Activated T-helper 1 cell treated with anti-CD3 and anti-CD28 coated beads, Interleukin-12 subunit alpha, Interleukin-12 subunit beta, Interleukin-2, Interleukin-4 antibody, amounts not matched to agents 30 ng/mL and 10 ng/mL and 1 ng/mL, durations not matched to agents 14 hours and 24 hours and 36 hours (primary cell): ENCODE results near the gene COX8C. TPM values are rescaled to one million over a fixed set of nuclear protein-coding genes. Genes with fewer than 3 reads are reported as not detected.
"Not testable (repeated sequence)": the region's sequence is repeated elsewhere in the genome, so short reads cannot be mapped to it uniquely, and the experiment has no call there.

Source experiments
- DNase-seq: peaks from one replicate; pipeline ENCODE4 v3.0.0; 2021; ENCODE audit warnings: low spot score
- H3K27ac Mint-ChIP-seq: one replicate; pipeline ENCODE4 v1.8.0; 2021; ENCODE audit warnings: mild to moderate bottlenecking, mixed read lengths
- H3K27me3 Mint-ChIP-seq: one replicate; pipeline ENCODE4 v1.8.0; 2022; ENCODE audit warnings: mild to moderate bottlenecking, moderate library complexity, mixed read lengths; ENCODE audit not compliant: insufficient read depth
- H3K36me3 Mint-ChIP-seq: one replicate; pipeline ENCODE4 v1.8.0; 2021; ENCODE audit warnings: low read depth, mixed read lengths
- H3K4me1 Mint-ChIP-seq: one replicate; pipeline ENCODE4 v1.8.0; 2021; ENCODE audit warnings: low read depth, mixed read lengths
- H3K4me3 Mint-ChIP-seq: one replicate; pipeline ENCODE4 v1.8.0; 2021; ENCODE audit warnings: mild to moderate bottlenecking, moderate library complexity, mixed read lengths
- H3K9me3 Mint-ChIP-seq: one replicate; pipeline ENCODE4 v1.8.0; 2021; ENCODE audit warnings: mixed read lengths
- intact Hi-C: fragments of 100-400 bp; cut with micrococcal nuclease; formaldehyde crosslinking; loops from one replicate; pipeline ENCODE4 v1.15.1; 2024
- total RNA-seq: library from RNA; stranded (reverse); gene quantifications from 2 replicates; pipeline ENCODE4 v1.2.3, GENCODE V29; 2022

Gene COX8C
- total RNA-seq, 1 donor from 2014 or later = not detected

- DNase-seq = no peak
- no peaks in the 10 kb centered on the region for H3K36me3 Mint-ChIP-seq
- peaks cover 4% of the 10 kb centered on the region for H3K9me3 Mint-ChIP-seq
- no peak overlapping the region for H3K4me3 Mint-ChIP-seq
- H3K4me1 Mint-ChIP-seq = no peaks in the 10 kb centered on the region
- peaks cover 6% of the 10 kb centered on the region for H3K27me3 Mint-ChIP-seq
- intact Hi-C loops = no loop called here
- H3K27ac Mint-ChIP-seq = no peak overlapping the region
Measured at GRCh38 chr14:93347850-93348249, 868 bp downstream of the COX8C start.

DNA sequence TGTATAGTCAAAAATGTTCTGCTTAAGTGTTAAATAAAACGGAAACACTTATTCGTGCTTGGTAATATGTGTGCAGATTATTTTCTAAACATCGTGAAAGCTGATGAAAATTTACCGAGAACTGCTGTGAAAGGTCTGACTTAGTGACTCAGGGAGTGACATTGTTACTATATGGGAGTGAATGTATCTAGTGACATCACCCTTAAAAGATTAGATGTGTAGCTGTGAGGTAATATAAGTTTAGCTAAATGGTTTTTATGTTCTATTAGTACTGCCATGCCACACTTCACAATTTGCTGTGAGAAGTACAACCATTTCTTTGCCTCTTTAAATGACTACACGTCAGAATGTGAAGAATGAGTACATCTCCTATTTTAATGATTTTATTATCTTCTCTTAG lies 1.3 kb downstream of the COX8C start:
- H3K9me3 Mint-ChIP-seq = peaks cover 4% of the 10 kb centered on the region
- no peaks in the 10 kb centered on the region for H3K36me3 Mint-ChIP-seq
- intact Hi-C loops = no loop called here
- DNase-seq = no peak
- H3K4me1 Mint-ChIP-seq = no peaks in the 10 kb centered on the region
- peaks cover 6% of the 10 kb centered on the region for H3K27me3 Mint-ChIP-seq
- H3K4me3 Mint-ChIP-seq = no peak overlapping the region
- H3K27ac Mint-ChIP-seq = no peak overlapping the region

DNA sequence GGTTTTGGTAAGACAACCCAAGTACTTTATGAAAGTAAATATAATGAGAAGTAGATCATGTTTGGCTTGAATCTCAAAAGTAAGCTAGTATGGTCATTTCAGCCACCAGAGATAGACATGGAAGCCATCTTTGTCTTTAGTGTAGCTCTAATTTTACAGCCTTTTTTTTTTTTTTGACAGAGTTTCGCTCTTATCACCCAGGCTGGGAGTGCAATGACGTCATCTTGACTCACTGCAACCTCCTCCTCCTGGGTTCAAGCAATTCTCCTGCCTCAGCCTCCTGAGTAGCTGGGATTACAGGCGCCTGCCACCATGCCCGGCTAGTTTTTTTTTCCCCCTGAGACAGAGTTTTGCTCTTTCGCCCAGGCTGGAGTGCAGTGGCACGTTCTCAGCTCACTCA lies 7.9 kb downstream of the COX8C start:
- H3K9me3 Mint-ChIP-seq, H3K4me1 Mint-ChIP-seq, intact Hi-C loops, H3K27ac Mint-ChIP-seq, H3K4me3 Mint-ChIP-seq, H3K36me3 Mint-ChIP-seq, DNase-seq: not testable (repeated sequence)
- H3K27me3 Mint-ChIP-seq = peaks cover 11% of the 10 kb centered on the region

DNA sequence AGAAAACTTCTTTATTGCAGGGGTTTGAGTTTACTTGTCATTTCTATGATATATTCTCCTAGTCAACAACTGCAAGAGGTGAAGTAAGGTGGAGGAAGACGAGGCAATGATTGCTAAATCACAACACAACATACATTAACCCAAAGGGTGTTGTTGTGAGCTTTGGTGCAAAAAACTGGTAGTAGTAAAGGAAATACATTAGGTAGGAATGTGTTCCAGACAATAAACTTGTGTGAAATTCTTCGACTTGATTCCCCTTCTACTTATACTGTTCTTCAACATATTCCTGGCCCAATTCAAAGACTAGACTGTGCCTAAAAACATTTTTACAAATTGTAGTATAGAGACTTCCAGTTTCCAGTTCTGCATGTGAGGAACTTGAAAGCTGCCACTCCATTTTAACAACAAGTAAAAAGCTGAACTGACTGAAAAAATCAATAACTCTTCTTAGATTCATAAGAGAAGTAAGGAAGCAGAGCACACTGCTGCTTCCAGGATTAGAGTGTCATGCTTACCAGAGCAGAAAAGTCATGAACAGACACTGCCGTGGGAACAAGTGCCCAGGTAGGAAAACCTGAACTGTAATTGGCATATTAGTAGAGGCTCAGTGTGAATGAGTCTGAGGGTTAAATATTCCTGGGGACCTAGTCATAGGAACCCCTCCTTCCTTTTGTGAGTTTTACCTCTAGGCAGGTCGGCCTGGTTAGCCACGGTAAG lies 22.2 kb downstream of the COX8C start:
- DNase-seq = no peak
- no peaks in the 10 kb centered on the region for H3K9me3 Mint-ChIP-seq
- H3K4me3 Mint-ChIP-seq = no peak overlapping the region
- H3K27me3 Mint-ChIP-seq = peaks cover 4% of the 10 kb centered on the region
- H3K4me1 Mint-ChIP-seq = no peaks in the 10 kb centered on the region
- no peak overlapping the region for H3K27ac Mint-ChIP-seq
- H3K36me3 Mint-ChIP-seq = no peaks in the 10 kb centered on the region
- intact Hi-C loops = loop anchor here (5.0 kb wide), 1 partner anchor 1838 kb away; no protein-coding TSS in a partner anchor

DNA sequence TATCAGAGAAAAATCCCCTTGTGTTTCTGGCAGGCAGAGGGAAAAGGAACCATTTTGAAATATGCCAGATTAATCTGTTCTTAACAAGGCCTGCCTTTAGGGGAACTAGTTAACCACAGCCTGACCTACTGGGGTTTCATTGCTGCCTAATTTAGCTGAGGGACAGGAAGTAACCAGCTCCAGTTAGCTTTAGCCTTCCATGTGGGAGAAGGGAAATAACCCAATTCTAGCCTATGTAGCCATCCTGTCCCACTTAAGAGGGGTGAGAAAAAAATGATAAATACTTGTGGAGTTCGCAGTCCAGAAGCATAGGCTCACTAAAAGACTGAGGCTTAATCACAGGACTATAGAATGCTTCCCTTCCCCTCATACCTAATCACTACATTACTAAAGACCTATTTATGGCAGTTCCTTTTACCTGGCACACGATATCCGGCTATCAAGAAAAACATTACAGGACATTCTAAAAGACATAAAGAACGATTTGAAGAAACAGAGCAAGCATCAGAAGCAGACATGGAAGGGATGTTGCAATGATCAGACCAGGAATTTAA lies 22.8 kb downstream of the COX8C start:
- Mint-ChIP-seq H3K36me3 (no peaks in the 10 kb centered on the region), H3K9me3 (no peaks in the 10 kb centered on the region), H3K27ac (no peak overlapping the region), H3K27me3 (peaks cover 4% of the 10 kb centered on the region), H3K4me1 (no peaks in the 10 kb centered on the region), H3K4me3 (no peak overlapping the region)
- intact Hi-C loops = loop anchor here (5.0 kb wide), 1 partner anchor 1838 kb away; no protein-coding TSS in a partner anchor
- no peak for DNase-seq

DNA sequence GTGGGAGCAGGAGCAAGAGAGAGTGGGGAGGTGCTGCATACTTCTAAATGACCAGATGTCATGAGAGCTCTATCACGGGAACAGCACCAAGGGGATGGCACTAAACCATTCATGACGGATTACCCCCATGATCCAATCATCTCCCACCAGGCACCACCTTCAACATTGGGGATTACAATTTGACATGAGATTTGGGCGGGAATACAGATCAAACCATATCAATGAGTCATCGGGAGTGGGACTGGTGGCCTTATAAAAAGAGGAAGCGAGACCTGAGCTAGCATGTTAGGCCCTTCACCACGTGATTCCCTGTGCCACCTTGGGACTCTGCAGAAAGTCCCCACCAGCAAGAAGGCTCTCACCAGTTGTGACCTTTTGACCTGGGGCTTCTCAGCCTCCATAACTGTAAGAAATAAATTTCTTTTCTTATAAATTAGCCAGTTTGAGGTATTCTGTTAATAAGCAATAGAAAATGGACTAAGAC lies 28.7 kb downstream of the COX8C start:
- H3K4me3 Mint-ChIP-seq = no peak overlapping the region
- no peaks in the 10 kb centered on the region for H3K4me1 Mint-ChIP-seq
- no peak for DNase-seq
- intact Hi-C loops = no loop called here
- no peak overlapping the region for H3K27ac Mint-ChIP-seq
- H3K9me3 Mint-ChIP-seq = no peaks in the 10 kb centered on the region
- peaks cover 16% of the 10 kb centered on the region for H3K27me3 Mint-ChIP-seq
- H3K36me3 Mint-ChIP-seq = no peaks in the 10 kb centered on the region

- Mint-ChIP-seq H3K4me1 (no peaks in the 10 kb centered on the region), H3K27ac (no peak overlapping the region), H3K9me3 (no peaks in the 10 kb centered on the region), H3K27me3 (peaks cover 22% of the 10 kb centered on the region), H3K36me3 (no peaks in the 10 kb centered on the region), H3K4me3 (no peak overlapping the region)
- intact Hi-C loops = no loop called here
- DNase-seq = no peak
Measured at GRCh38 chr14:93379831-93380230, 32.8 kb downstream of the COX8C start.

DNA sequence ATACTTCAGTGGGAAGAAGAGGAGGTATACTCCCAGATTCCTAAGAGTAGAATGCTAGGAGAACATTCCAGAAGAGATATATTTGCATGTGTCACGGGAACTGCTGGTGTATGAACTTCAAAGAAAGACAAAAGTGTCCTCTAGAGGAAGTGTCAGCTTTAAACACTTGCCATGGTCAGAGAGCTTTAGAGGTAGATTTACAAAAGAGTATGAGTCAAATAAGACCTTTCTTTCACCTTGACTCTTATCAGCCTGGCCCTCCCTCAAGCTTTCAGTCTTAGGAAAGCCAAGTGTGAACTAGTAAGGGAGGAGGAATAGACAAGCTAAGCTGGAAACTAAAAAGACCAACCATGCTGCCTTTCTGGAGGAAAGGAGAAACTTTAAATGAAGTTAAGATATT lies 34.7 kb downstream of the COX8C start:
- Mint-ChIP-seq H3K27ac (no peak overlapping the region), H3K36me3 (no peaks in the 10 kb centered on the region), H3K9me3 (no peaks in the 10 kb centered on the region), H3K27me3 (peaks cover 35% of the 10 kb centered on the region), H3K4me3 (no peak overlapping the region), H3K4me1 (no peaks in the 10 kb centered on the region)
- intact Hi-C loops = no loop called here
- no peak for DNase-seq

DNA sequence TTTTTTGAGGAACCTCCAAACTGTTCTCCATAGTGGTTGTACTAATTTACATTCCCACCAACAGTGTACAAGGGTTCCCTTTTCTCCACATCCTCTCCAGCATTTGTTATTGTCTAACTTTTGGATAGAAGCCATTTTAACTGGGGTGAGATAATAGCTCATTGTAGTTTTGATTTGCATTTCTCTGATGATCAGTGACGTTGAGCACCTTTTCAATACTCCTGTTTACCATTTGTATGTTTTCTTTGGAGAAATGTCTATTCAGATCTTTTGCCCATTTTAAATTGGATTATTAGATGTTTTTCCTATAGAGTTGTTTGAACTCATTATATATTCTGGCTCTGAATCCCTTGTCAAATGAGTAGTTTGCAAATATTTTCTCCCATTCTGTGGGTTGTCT lies 37.3 kb downstream of the COX8C start:
- H3K4me1 Mint-ChIP-seq, H3K4me3 Mint-ChIP-seq, intact Hi-C loops, DNase-seq, H3K9me3 Mint-ChIP-seq, H3K27ac Mint-ChIP-seq, H3K36me3 Mint-ChIP-seq: not testable (repeated sequence)
- H3K27me3 Mint-ChIP-seq = peaks cover 35% of the 10 kb centered on the region

- Mint-ChIP-seq H3K27me3 (peaks cover 2% of the 10 kb centered on the region), H3K27ac (no peak overlapping the region), H3K4me1 (no peaks in the 10 kb centered on the region), H3K9me3 (peaks cover 9% of the 10 kb centered on the region), H3K36me3 (no peaks in the 10 kb centered on the region), H3K4me3 (no peak overlapping the region)
- intact Hi-C loops = no loop called here
- no peak for DNase-seq
Measured at GRCh38 chr14:93395231-93395630, 48.2 kb downstream of the COX8C start.

- no peak for DNase-seq
- Mint-ChIP-seq H3K4me3 (no peak overlapping the region), H3K4me1 (no peaks in the 10 kb centered on the region), H3K36me3 (no peaks in the 10 kb centered on the region), H3K9me3 (peaks cover 9% of the 10 kb centered on the region), H3K27me3 (peaks cover 2% of the 10 kb centered on the region), H3K27ac (no peak overlapping the region)
- intact Hi-C loops = no loop called here
Measured at GRCh38 chr14:93396456-93396855, 49.5 kb downstream of the COX8C start.
